ENCODE measurements around the gene PRDX5.

PRDX5 gene

GRCh38 chr11:64324692-64325469 is 7.0 kb downstream of the PRDX5 start:
- ChIA-PET CTCF (interaction anchor here (0.8 to 2.9 kb wide), 3 partner anchors 21 to 30 kb away, joined by 3 to 10 read pairs (median 5); no protein-coding TSS in a partner anchor), POLR2A (interaction anchor here (0.7 to 0.9 kb wide), 2 partner anchors 8 to 1440 kb away, joined by 3 to 6 read pairs; partner anchors contain the start of gene TRMT112)
- no peak overlapping the region for H3K27ac ChIP-seq (ENCODE audit: extremely low read depth, low read depth, low read length)

DNA sequence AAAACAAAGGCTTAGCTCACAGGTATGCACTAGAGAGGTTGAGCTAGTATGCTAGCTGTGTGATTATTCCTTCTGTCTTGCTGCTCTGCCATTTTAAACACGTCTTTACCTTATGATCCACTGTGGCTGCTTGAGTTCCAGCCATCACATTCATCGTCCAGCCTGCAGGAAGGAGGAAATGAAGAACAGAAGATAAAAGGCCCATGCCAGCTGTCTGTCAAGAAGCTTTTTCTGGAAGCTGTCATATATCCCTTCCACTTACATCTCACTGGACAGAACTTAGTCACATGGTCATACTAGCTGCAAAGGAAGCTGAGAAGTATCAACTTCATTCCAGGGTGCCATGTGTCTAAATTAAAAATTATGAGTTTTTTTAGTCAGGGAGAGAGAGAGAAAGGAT is 9.5 kb downstream of the PRDX5 start:
- no peak overlapping the region for H3K4me3 ChIP-seq (ENCODE audit: low read depth, low read length)
- ChIA-PET CTCF (interaction anchor here (0.7 to 1.2 kb wide), 2 partner anchors 10 to 151 kb away, joined by 3 read pairs; partner anchors contain the start of genes PRDX5 and TRMT112), POLR2A (interaction anchor here (0.6 to 1.5 kb wide), 2 partner anchors 10 to 112 kb away, joined by 3 to 5 read pairs; partner anchors contain the start of genes PRDX5 and TRMT112)
- no peaks in the 10 kb centered on the region for H3K4me1 ChIP-seq (ENCODE audit: control insufficient read depth, insufficient read depth, low read length)
- peaks cover 0 to 11% of the 10 kb centered on the region in 2 experiments; a peak in 1 of 3 replicates for H3K36me3 ChIP-seq (ENCODE audit: control insufficient read depth in 2 of 2, insufficient read depth in 1 of 2, low read length in 2 of 2)
- TF ChIP-seq MEIS1 (CRISPR knock-in tag; IDR thresholded peaks at IDR 0.05; ENCODE audit: borderline replicate concordance) = no peak
- TF ChIP-seq, protein P1, sequence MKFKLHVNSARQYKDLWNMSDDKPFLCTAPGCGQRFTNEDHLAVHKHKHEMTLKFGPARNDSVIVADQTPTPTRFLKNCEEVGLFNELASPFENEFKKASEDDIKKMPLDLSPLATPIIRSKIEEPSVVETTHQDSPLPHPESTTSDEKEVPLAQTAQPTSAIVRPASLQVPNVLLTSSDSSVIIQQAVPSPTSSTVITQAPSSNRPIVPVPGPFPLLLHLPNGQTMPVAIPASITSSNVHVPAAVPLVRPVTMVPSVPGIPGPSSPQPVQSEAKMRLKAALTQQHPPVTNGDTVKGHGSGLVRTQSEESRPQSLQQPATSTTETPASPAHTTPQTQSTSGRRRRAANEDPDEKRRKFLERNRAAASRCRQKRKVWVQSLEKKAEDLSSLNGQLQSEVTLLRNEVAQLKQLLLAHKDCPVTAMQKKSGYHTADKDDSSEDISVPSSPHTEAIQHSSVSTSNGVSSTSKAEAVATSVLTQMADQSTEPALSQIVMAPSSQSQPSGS (tag by site-specific recombination; IDR thresholded peaks at IDR 0.05; ENCODE audit: low read depth) = no peak
- TF ChIP-seq, protein P2, sequence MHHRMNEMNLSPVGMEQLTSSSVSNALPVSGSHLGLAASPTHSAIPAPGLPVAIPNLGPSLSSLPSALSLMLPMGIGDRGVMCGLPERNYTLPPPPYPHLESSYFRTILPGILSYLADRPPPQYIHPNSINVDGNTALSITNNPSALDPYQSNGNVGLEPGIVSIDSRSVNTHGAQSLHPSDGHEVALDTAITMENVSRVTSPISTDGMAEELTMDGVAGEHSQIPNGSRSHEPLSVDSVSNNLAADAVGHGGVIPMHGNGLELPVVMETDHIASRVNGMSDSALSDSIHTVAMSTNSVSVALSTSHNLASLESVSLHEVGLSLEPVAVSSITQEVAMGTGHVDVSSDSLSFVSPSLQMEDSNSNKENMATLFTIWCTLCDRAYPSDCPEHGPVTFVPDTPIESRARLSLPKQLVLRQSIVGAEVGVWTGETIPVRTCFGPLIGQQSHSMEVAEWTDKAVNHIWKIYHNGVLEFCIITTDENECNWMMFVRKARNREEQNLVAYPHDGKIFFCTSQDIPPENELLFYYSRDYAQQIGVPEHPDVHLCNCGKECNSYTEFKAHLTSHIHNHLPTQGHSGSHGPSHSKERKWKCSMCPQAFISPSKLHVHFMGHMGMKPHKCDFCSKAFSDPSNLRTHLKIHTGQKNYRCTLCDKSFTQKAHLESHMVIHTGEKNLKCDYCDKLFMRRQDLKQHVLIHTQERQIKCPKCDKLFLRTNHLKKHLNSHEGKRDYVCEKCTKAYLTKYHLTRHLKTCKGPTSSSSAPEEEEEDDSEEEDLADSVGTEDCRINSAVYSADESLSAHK (tag by site-specific recombination; IDR thresholded peaks at IDR 0.05) = no peak
- 0 out of 2 replicates have a peak, but pooled peaks have one; percentile 43 for TF ChIP-seq ZNF580 (tag by site-specific recombination; IDR thresholded peaks at IDR 0.05)
- no peak for TF ChIP-seq ZNF311 (tag by site-specific recombination; IDR thresholded peaks at IDR 0.05; ENCODE audit: borderline replicate concordance)
- TF ChIP-seq ZFP37 (tag by site-specific recombination; IDR thresholded peaks at IDR 0.05) = no peak
- no peak for TF ChIP-seq HOXA7 (CRISPR knock-in tag; IDR thresholded peaks at IDR 0.05; ENCODE audit: borderline replicate concordance)
- H3K9me3 ChIP-seq (ENCODE audit: control insufficient read depth, insufficient read depth, low read depth, low read length) = no peaks in the 10 kb centered on the region
- H3K27ac ChIP-seq (ENCODE audit: extremely low read depth, low read depth, low read length) = no peak overlapping the region

More at GRCh38 chr11:64324692-64325469, 7.0 kb downstream of the PRDX5 start:
- no peaks in the 10 kb centered on the region for H3K9me3 ChIP-seq (ENCODE audit: control insufficient read depth, insufficient read depth, low read depth, low read length)
- H3K4me1 ChIP-seq (ENCODE audit: control insufficient read depth, insufficient read depth, low read length) = no peaks in the 10 kb centered on the region
- H3K4me3 ChIP-seq (ENCODE audit: low read depth, low read length) = no peak overlapping the region
- TF ChIP-seq ZNF501 (tag by site-specific recombination; IDR thresholded peaks at IDR 0.05) (no peak), ZNF426 (tag by site-specific recombination; IDR thresholded peaks at IDR 0.05) (peak; percentile 14; the same call in 1 of the 2 replicates), ZBTB17 (tag by site-specific recombination; IDR thresholded peaks at IDR 0.05) (peak; percentile 35; the same call in 1 of the 2 replicates), ZNF335 (tag by site-specific recombination; conservative IDR thresholded peaks at IDR 0.05) (no peak), ZXDB (tag by site-specific recombination; IDR thresholded peaks at IDR 0.05) (no peak), ZNF398 (tag by site-specific recombination; IDR thresholded peaks at IDR 0.05) (no peak), ZNF391 (tag by site-specific recombination; IDR thresholded peaks at IDR 0.05; ENCODE audit: borderline replicate concordance, low read depth) (no peak)
- TF ChIP-seq, protein P3, sequence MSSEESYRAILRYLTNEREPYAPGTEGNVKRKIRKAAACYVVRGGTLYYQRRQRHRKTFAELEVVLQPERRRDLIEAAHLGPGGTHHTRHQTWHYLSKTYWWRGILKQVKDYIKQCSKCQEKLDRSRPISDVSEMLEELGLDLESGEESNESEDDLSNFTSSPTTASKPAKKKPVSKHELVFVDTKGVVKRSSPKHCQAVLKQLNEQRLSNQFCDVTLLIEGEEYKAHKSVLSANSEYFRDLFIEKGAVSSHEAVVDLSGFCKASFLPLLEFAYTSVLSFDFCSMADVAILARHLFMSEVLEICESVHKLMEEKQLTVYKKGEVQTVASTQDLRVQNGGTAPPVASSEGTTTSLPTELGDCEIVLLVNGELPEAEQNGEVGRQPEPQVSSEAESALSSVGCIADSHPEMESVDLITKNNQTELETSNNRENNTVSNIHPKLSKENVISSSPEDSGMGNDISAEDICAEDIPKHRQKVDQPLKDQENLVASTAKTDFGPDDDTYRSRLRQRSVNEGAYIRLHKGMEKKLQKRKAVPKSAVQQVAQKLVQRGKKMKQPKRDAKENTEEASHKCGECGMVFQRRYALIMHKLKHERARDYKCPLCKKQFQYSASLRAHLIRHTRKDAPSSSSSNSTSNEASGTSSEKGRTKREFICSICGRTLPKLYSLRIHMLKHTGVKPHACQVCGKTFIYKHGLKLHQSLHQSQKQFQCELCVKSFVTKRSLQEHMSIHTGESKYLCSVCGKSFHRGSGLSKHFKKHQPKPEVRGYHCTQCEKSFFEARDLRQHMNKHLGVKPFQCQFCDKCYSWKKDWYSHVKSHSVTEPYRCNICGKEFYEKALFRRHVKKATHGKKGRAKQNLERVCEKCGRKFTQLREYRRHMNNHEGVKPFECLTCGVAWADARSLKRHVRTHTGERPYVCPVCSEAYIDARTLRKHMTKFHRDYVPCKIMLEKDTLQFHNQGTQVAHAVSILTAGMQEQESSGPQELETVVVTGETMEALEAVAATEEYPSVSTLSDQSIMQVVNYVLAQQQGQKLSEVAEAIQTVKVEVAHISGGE (tag by site-specific recombination; conservative IDR thresholded peaks at IDR 0.05; ENCODE audit: low read depth) = no peak
- peaks cover 0 to 34% of the 10 kb centered on the region in 2 experiments; a peak in 1 of 3 replicates for H3K36me3 ChIP-seq (ENCODE audit: control insufficient read depth in 2 of 2, insufficient read depth in 1 of 2, low read length in 2 of 2)

All from HEK293 (cell line).